ENCODE measurements around the gene SMG6. TPM values are rescaled to one million over a fixed set of nuclear protein-coding genes. Genes with fewer than 3 reads are reported as not detected.

The SMG6 gene
- total and polyA plus RNA-seq, 2 of the 13 experiments (the other 11 are each of a cell fraction or from before 2014, with no cell fraction given): 4.6 to 14.6 TPM

DNA sequence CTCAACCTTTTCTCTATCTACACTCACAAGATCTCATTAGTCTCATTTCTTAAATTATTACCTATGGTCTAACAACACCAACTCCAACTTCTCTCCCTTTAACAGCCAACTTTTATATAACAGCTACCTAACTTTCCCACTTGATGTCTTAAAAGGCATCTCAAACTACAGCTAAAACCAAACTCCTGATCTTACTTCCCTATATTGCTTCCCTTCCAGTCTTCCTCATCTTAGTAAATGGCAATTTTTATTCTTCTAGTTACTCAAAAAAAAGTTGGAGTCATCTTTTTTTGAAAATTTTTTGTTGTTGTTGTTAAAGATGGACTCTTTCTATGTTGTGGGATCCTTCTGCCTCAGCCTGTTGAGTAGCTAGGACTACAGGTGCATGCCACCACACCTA lies 15.5 kb upstream of the SMG6 start:
- Histone ChIP-seq H3K4me2 (ENCODE audit: low read depth, low read length) (no peak overlapping the region), H4K20me1 (ENCODE audit: insufficient read depth, low read length) (no peaks in the 10 kb centered on the region), H3K79me2 (ENCODE audit: insufficient read depth, low read length) (no peaks in the 10 kb centered on the region), H3K36me3 (replicated peaks in 1 of 2; ENCODE audit: control insufficient read depth in 1 of 2, insufficient read depth in 2 of 2, low read length in 2 of 2) (peaks cover 3 to 13% of the 10 kb centered on the region in 2 experiments), H3K9ac (ENCODE audit: insufficient read depth, low read depth, low read length) (no peak overlapping the region), H3K27me3 (ENCODE audit: control insufficient read depth in 1 of 2, insufficient read depth in 2 of 2, low read length in 2 of 2) (no peaks in the 10 kb centered on the region), H3K9me3 (ENCODE audit: low read length) (no peaks in the 10 kb centered on the region), H3K4me3 (replicated peaks in 1 of 3; ENCODE audit: insufficient read depth in 1 of 3, low read depth in 2 of 3, low read length in 3 of 3) (no peak overlapping the region), H2AFZ (ENCODE audit: low read length) (no peak overlapping the region), H3K27ac (ENCODE audit: extremely low read length, insufficient read depth, low read length) (no peak overlapping the region), H3K4me1 (ENCODE audit: insufficient read depth, low read length) (no peaks in the 10 kb centered on the region)
- intact Hi-C loops (cut with micrococcal nuclease; ENCODE audit: unreplicated experiment) (no loop called here), in situ Hi-C loops (cut with HindIII; ENCODE audit: extremely low pct_ligation_motif_present, low pct_unique_long_range_greater_than_20kb) (no loop called here)
- ChIA-PET CTCF (ENCODE audit: low intra/inter-chr PET ratio, low total read pairs) (no interaction called here), POLR2A (no interaction called here)
- ATAC-seq (no peak), FAIRE-seq (no peak), DNase-seq (ENCODE audit: low spot score) (no peak)
- TF ChIP-seq REXO4 (CRISPR knock-in tag; IDR thresholded peaks at IDR 0.05; ENCODE audit: borderline replicate concordance) (no peak), ARNT2 (CRISPR knock-in tag; IDR thresholded peaks at IDR 0.05; ENCODE audit: low read depth) (no peak), SOX13 (IDR thresholded peaks at IDR 0.05) (no peak), SOX13 (CRISPR knock-in tag; conservative IDR thresholded peaks at IDR 0.05 in 1 of 2, IDR thresholded peaks at IDR 0.05 in 1 of 2) (no peak), ZNF660 (CRISPR knock-in tag; IDR thresholded peaks at IDR 0.05; ENCODE audit: borderline replicate concordance, low read depth) (no peak), ONECUT2 (CRISPR knock-in tag; IDR thresholded peaks at IDR 0.05) (no peak), PCBP2 (optimal IDR thresholded peaks at IDR 0.05; ENCODE audit: low read depth, low read length, poor library complexity, severe bottlenecking) (no peak), MIXL1 (CRISPR knock-in tag; IDR thresholded peaks at IDR 0.05) (no peak)
- TF ChIP-seq, protein P1, sequence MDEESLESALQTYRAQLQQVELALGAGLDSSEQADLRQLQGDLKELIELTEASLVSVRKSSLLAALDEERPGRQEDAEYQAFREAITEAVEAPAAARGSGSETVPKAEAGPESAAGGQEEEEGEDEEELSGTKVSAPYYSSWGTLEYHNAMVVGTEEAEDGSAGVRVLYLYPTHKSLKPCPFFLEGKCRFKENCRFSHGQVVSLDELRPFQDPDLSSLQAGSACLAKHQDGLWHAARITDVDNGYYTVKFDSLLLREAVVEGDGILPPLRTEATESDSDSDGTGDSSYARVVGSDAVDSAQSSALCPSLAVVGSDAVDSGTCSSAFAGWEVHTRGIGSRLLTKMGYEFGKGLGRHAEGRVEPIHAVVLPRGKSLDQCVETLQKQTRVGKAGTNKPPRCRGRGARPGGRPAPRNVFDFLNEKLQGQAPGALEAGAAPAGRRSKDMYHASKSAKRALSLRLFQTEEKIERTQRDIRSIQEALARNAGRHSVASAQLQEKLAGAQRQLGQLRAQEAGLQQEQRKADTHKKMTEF (CRISPR knock-in tag; IDR thresholded peaks at IDR 0.05): no peak
- TF ChIP-seq, protein P2, sequence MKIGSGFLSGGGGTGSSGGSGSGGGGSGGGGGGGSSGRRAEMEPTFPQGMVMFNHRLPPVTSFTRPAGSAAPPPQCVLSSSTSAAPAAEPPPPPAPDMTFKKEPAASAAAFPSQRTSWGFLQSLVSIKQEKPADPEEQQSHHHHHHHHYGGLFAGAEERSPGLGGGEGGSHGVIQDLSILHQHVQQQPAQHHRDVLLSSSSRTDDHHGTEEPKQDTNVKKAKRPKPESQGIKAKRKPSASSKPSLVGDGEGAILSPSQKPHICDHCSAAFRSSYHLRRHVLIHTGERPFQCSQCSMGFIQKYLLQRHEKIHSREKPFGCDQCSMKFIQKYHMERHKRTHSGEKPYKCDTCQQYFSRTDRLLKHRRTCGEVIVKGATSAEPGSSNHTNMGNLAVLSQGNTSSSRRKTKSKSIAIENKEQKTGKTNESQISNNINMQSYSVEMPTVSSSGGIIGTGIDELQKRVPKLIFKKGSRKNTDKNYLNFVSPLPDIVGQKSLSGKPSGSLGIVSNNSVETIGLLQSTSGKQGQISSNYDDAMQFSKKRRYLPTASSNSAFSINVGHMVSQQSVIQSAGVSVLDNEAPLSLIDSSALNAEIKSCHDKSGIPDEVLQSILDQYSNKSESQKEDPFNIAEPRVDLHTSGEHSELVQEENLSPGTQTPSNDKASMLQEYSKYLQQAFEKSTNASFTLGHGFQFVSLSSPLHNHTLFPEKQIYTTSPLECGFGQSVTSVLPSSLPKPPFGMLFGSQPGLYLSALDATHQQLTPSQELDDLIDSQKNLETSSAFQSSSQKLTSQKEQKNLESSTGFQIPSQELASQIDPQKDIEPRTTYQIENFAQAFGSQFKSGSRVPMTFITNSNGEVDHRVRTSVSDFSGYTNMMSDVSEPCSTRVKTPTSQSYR (CRISPR knock-in tag; IDR thresholded peaks at IDR 0.05; ENCODE audit: borderline replicate concordance): no peak
- TF ChIP-seq, protein P3, sequence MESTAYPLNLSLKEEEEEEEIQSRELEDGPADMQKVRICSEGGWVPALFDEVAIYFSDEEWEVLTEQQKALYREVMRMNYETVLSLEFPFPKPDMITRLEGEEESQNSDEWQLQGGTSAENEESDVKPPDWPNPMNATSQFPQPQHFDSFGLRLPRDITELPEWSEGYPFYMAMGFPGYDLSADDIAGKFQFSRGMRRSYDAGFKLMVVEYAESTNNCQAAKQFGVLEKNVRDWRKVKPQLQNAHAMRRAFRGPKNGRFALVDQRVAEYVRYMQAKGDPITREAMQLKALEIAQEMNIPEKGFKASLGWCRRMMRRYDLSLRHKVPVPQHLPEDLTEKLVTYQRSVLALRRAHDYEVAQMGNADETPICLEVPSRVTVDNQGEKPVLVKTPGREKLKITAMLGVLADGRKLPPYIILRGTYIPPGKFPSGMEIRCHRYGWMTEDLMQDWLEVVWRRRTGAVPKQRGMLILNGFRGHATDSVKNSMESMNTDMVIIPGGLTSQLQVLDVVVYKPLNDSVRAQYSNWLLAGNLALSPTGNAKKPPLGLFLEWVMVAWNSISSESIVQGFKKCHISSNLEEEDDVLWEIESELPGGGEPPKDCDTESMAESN (CRISPR knock-in tag; conservative IDR thresholded peaks at IDR 0.05): no peak
- TF ChIP-seq, protein P4, sequence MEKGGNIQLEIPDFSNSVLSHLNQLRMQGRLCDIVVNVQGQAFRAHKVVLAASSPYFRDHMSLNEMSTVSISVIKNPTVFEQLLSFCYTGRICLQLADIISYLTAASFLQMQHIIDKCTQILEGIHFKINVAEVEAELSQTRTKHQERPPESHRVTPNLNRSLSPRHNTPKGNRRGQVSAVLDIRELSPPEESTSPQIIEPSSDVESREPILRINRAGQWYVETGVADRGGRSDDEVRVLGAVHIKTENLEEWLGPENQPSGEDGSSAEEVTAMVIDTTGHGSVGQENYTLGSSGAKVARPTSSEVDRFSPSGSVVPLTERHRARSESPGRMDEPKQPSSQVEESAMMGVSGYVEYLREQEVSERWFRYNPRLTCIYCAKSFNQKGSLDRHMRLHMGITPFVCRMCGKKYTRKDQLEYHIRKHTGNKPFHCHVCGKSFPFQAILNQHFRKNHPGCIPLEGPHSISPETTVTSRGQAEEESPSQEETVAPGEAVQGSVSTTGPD (CRISPR knock-in tag; IDR thresholded peaks at IDR 0.05): no peak
- TF ChIP-seq, protein P5, sequence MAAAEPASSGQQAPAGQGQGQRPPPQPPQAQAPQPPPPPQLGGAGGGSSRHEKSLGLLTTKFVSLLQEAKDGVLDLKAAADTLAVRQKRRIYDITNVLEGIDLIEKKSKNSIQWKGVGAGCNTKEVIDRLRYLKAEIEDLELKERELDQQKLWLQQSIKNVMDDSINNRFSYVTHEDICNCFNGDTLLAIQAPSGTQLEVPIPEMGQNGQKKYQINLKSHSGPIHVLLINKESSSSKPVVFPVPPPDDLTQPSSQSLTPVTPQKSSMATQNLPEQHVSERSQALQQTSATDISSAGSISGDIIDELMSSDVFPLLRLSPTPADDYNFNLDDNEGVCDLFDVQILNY (CRISPR knock-in tag; conservative IDR thresholded peaks at IDR 0.05): no peak
- TF ChIP-seq, protein P6, sequence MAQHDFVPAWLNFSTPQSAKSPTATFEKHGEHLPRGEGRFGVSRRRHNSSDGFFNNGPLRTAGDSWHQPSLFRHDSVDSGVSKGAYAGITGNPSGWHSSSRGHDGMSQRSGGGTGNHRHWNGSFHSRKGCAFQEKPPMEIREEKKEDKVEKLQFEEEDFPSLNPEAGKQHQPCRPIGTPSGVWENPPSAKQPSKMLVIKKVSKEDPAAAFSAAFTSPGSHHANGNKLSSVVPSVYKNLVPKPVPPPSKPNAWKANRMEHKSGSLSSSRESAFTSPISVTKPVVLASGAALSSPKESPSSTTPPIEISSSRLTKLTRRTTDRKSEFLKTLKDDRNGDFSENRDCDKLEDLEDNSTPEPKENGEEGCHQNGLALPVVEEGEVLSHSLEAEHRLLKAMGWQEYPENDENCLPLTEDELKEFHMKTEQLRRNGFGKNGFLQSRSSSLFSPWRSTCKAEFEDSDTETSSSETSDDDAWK (CRISPR knock-in tag; IDR thresholded peaks at IDR 0.05): no peak
- BruUV-seq (replicated peaks): no TSS peak

All from HepG2 (cell line).